ENCODE results near the gene NPPA. TPM values are rescaled to one million over a fixed set of nuclear protein-coding genes. Genes with fewer than 3 reads are reported as not detected.

Gene NPPA
- total and polyA plus RNA-seq, 9 of the 15 experiments (the other 6 are each of a cell fraction or from before 2014, with no cell fraction given) = not detected

DNA sequence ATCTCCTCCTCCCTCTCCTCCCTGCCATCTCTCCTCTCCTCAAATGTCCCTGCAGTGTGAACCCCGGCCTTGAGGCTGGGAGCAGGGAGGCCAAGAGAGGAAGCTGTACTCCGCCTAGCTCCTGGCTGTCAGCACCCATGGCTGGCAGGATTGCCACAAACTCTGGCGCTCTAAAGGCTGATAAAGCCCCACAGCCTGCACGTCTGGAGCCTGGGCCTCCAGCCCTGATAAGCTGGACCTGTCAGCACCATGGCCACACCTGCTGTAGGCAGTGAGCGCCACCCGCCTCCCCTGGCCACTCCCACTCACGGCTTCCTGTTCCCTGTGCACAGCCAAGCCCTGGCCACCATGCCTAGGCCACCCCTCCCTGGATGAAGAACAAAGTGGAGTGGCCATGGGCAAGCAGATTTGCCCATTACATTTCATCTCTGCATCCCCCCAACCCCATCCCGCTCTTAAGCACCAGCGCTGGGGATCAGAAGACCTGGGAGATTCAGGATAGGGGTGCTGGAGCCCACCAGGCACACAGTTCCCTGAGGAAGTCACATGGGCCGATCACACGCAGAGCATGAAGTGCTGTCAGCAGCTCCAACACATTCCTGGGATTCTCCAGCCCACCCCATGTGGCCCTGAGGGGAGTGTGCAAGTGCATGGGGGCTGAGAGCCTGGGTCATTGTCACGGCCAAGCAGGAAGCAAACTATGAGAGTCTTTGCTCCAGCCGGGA is 35.4 kb upstream of the NPPA start (continued):
- TF ChIP-seq MYNN (IDR thresholded peaks at IDR 0.05) (peak; percentile 97), MYNN (CRISPR knock-in tag; IDR thresholded peaks at IDR 0.05) (no peak), BACH1 (tag; IDR thresholded peaks at IDR 0.05) (peak; percentile 75; the same call in 1 of the 2 replicates), TCF7 (IDR thresholded peaks at IDR 0.05; ENCODE audit: borderline replicate concordance) (0 out of 2 replicates have a peak, but pooled peaks have one; percentile 76), ZNF12 (CRISPR knock-in tag; IDR thresholded peaks at IDR 0.05) (no peak), ZNF77 (CRISPR knock-in tag; IDR thresholded peaks at IDR 0.05) (no peak), SETDB1 (IDR thresholded peaks at IDR 0.05; ENCODE audit: low read length) (no peak), CHCHD3 (CRISPR knock-in tag; IDR thresholded peaks at IDR 0.05) (no peak), ZBED1 (IDR thresholded peaks at IDR 0.05) (peak; percentile 94), MCM7 (IDR thresholded peaks at IDR 0.05) (no peak), MIER1 (IDR thresholded peaks at IDR 0.05; ENCODE audit: low read depth) (no peak), NFIX (CRISPR knock-in tag; IDR thresholded peaks at IDR 0.05; ENCODE audit: low read depth) (no peak), ARID1B (IDR thresholded peaks at IDR 0.05) (peak; percentile 98), ILF3 (IDR thresholded peaks at IDR 0.05; ENCODE audit: borderline replicate concordance) (no peak), JUND (IDR thresholded peaks at IDR 0.05; ENCODE audit: borderline replicate concordance, low read depth, low read length) (peak; percentile 79), JUND (tag; IDR thresholded peaks at IDR 0.05; ENCODE audit: borderline replicate concordance, low read depth, low read length) (peak; percentile 77; the same call in 1 of the 3 replicates), ZFP30 (CRISPR knock-in tag; IDR thresholded peaks at IDR 0.05; ENCODE audit: borderline replicate concordance) (no peak), JUNB (CRISPR knock-in tag; conservative IDR thresholded peaks at IDR 0.05) (no peak), GATA2 (CRISPR knock-in tag; IDR thresholded peaks at IDR 0.05) (peak; percentile 98), MED1 (CRISPR knock-in tag; IDR thresholded peaks at IDR 0.05; ENCODE audit: borderline replicate concordance) (no peak)
- TF ChIP-seq, protein P1, sequence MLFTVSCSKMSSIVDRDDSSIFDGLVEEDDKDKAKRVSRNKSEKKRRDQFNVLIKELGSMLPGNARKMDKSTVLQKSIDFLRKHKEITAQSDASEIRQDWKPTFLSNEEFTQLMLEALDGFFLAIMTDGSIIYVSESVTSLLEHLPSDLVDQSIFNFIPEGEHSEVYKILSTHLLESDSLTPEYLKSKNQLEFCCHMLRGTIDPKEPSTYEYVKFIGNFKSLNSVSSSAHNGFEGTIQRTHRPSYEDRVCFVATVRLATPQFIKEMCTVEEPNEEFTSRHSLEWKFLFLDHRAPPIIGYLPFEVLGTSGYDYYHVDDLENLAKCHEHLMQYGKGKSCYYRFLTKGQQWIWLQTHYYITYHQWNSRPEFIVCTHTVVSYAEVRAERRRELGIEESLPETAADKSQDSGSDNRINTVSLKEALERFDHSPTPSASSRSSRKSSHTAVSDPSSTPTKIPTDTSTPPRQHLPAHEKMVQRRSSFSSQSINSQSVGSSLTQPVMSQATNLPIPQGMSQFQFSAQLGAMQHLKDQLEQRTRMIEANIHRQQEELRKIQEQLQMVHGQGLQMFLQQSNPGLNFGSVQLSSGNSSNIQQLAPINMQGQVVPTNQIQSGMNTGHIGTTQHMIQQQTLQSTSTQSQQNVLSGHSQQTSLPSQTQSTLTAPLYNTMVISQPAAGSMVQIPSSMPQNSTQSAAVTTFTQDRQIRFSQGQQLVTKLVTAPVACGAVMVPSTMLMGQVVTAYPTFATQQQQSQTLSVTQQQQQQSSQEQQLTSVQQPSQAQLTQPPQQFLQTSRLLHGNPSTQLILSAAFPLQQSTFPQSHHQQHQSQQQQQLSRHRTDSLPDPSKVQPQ (CRISPR knock-in tag; IDR thresholded peaks at IDR 0.05; ENCODE audit: borderline replicate concordance) = 0 out of 2 replicates have a peak, but pooled peaks have one; percentile 18
- TF ChIP-seq, protein P2, sequence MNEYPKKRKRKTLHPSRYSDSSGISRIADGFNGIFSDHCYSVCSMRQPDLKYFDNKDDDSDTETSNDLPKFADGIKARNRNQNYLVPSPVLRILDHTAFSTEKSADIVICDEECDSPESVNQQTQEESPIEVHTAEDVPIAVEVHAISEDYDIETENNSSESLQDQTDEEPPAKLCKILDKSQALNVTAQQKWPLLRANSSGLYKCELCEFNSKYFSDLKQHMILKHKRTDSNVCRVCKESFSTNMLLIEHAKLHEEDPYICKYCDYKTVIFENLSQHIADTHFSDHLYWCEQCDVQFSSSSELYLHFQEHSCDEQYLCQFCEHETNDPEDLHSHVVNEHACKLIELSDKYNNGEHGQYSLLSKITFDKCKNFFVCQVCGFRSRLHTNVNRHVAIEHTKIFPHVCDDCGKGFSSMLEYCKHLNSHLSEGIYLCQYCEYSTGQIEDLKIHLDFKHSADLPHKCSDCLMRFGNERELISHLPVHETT (CRISPR knock-in tag; conservative IDR thresholded peaks at IDR 0.05 in 1 of 2, IDR thresholded peaks at IDR 0.05 in 1 of 2) = peak in 1 of 2 experiments; percentile 84; a peak in 1 of 4 replicates
- TF ChIP-seq, protein P3, sequence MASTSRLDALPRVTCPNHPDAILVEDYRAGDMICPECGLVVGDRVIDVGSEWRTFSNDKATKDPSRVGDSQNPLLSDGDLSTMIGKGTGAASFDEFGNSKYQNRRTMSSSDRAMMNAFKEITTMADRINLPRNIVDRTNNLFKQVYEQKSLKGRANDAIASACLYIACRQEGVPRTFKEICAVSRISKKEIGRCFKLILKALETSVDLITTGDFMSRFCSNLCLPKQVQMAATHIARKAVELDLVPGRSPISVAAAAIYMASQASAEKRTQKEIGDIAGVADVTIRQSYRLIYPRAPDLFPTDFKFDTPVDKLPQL (IDR thresholded peaks at IDR 0.05; ENCODE audit: extremely low read depth, insufficient read length) = no peak
- TF ChIP-seq, protein P4, sequence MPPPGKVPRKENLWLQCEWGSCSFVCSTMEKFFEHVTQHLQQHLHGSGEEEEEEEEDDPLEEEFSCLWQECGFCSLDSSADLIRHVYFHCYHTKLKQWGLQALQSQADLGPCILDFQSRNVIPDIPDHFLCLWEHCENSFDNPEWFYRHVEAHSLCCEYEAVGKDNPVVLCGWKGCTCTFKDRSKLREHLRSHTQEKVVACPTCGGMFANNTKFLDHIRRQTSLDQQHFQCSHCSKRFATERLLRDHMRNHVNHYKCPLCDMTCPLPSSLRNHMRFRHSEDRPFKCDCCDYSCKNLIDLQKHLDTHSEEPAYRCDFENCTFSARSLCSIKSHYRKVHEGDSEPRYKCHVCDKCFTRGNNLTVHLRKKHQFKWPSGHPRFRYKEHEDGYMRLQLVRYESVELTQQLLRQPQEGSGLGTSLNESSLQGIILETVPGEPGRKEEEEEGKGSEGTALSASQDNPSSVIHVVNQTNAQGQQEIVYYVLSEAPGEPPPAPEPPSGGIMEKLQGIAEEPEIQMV (tag; conservative IDR thresholded peaks at IDR 0.05; ENCODE audit: low read depth) = no peak

All from K562 (cell line).